ENCODE measurements around the gene MYO3B. TPM values are rescaled to one million over a fixed set of nuclear protein-coding genes. Genes with fewer than 3 reads are reported as not detected.

The MYO3B gene
- total and polyA plus RNA-seq, 2 of the 8 experiments (the other 6 are each of a cell fraction or from before 2014, with no cell fraction given): 0.17 to 0.19 TPM

GRCh38 chr2:170214309-170214948, 36.5 kb downstream of the MYO3B start (continued):
- TF ChIP-seq CHD7 (IDR thresholded peaks at IDR 0.05; ENCODE audit: insufficient replicate concordance, low read length) (peak; percentile 93), JUND (IDR thresholded peaks at IDR 0.05; ENCODE audit: low read length) (no peak), SIX5 (IDR thresholded peaks at IDR 0.05; ENCODE audit: low read depth, low read length) (no peak), ATF3 (IDR thresholded peaks at IDR 0.05; ENCODE audit: insufficient read depth, low read depth, low read length) (no peak), SIRT6 (IDR thresholded peaks at IDR 0.05; ENCODE audit: low read length) (no peak), BRCA1 (IDR thresholded peaks at IDR 0.05; ENCODE audit: low read depth, low read length) (no peak), TCF12 (IDR thresholded peaks at IDR 0.05; ENCODE audit: low read depth, low read length) (peak; percentile 80; the same call in 1 of the 2 replicates)
- TF ChIP-seq, protein P1, sequence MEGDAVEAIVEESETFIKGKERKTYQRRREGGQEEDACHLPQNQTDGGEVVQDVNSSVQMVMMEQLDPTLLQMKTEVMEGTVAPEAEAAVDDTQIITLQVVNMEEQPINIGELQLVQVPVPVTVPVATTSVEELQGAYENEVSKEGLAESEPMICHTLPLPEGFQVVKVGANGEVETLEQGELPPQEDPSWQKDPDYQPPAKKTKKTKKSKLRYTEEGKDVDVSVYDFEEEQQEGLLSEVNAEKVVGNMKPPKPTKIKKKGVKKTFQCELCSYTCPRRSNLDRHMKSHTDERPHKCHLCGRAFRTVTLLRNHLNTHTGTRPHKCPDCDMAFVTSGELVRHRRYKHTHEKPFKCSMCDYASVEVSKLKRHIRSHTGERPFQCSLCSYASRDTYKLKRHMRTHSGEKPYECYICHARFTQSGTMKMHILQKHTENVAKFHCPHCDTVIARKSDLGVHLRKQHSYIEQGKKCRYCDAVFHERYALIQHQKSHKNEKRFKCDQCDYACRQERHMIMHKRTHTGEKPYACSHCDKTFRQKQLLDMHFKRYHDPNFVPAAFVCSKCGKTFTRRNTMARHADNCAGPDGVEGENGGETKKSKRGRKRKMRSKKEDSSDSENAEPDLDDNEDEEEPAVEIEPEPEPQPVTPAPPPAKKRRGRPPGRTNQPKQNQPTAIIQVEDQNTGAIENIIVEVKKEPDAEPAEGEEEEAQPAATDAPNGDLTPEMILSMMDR (IDR thresholded peaks at IDR 0.05; ENCODE audit: control extremely low read depth in 1 of 3, insufficient read depth in 1 of 3, low read depth in 1 of 3, low read length in 3 of 3): no peak
